SK-N-SH (cell line): Measurements from ENCODE around the gene RNF180. TPM values are rescaled to one million over a fixed set of nuclear protein-coding genes. Genes with fewer than 3 reads are reported as not detected.

ENCODE experiments used
- CTCF ChIA-PET: fragments of 300-600, 350-600 bp; formaldehyde crosslinking; extraction: SDS; loops from one replicate; lab custom pipeline; 2021; lab: Yijun Ruan, JAX
- POLR2A ChIA-PET: fragments of 350-600 bp; sonication (Branson Sonifier 250); formaldehyde crosslinking; extraction: SDS; loops from one replicate; lab custom pipeline; 2020; ENCODE audit warnings: antibody characterized with exemption, inconsistent platforms; lab: Yijun Ruan, JAX
- DNase-seq: peaks from one replicate; pipeline ENCODE4 v3.0.0; 2012
- H2AFZ ChIP-seq: fragments of 200-600 bp; sonication (generic); 2 replicates; pipeline ENCODE4 v1.8.1; 2016; ENCODE audit warnings: antibody characterized with exemption, mild to moderate bottlenecking, low read depth
- H3F3A ChIP-seq: fragments of 200-600 bp; sonication (generic); replicated peaks from 2 replicates; pipeline ENCODE3; 2016; ENCODE audit warnings: antibody characterized with exemption, mild to moderate bottlenecking; ENCODE audit not compliant: insufficient read depth
- H3K27ac ChIP-seq, 2 experiments: fragments of 200-500 bp in 1 of 2; fragments of 200-600 bp in 1 of 2; sonication (Bioruptor generic) in 1 of 2; sonication (generic), shearing (Covaris generic) in 1 of 2; 2 replicates each; pipeline versions ENCODE4 v1.5.1 to v1.6.1; 2014 to 2016; ENCODE audit warnings: low read depth in 2 of 2, inconsistent platforms in 1 of 2, low read length in 1 of 2, mild to moderate bottlenecking in 1 of 2, mixed read lengths in 1 of 2
- H3K27me3 ChIP-seq: fragments of 200-600 bp; sonication (generic), shearing (Covaris generic); 2 replicates; pipeline ENCODE4 v1.6.1; 2016; ENCODE audit warnings: mixed run types; ENCODE audit not compliant: insufficient read depth
- H3K36me3 ChIP-seq, 2 experiments: fragments of 200-500 bp in 1 of 2; fragments of 200-600 bp in 1 of 2; sonication (Bioruptor generic) in 1 of 2; sonication (generic) in 1 of 2; replicated peaks in 1 of 2; 2 replicates each; pipeline versions ENCODE3 to v1.5.1; 2014 to 2016; ENCODE audit warnings: low read length in 1 of 2, mild to moderate bottlenecking in 1 of 2; ENCODE audit not compliant: insufficient read depth in 2 of 2, control insufficient read depth in 1 of 2
- H3K4me1 ChIP-seq, 2 experiments: fragments of 200-500 bp in 1 of 2; fragments of 200-600 bp in 1 of 2; sonication (Bioruptor generic) in 1 of 2; sonication (generic), shearing (Covaris generic) in 1 of 2; 2 replicates each; pipeline versions ENCODE4 v1.5.1 to v1.6.1; 2014 to 2016; ENCODE audit warnings: low read depth in 1 of 2, low read length in 1 of 2, mixed run types in 1 of 2; ENCODE audit not compliant: insufficient read depth in 2 of 2, control insufficient read depth in 1 of 2
- H3K4me2 ChIP-seq: fragments of 200-600 bp; sonication (generic), shearing (Covaris generic); 2 replicates; pipeline ENCODE4 v1.6.1; 2017; ENCODE audit warnings: mixed run types
- H3K4me3 ChIP-seq, 2 experiments: fragments of 200-500 bp in 1 of 2; fragments of 200-600 bp in 1 of 2; sonication (Bioruptor generic) in 1 of 2; sonication (generic), shearing (Covaris generic) in 1 of 2; 2 replicates each; pipeline versions ENCODE4 v1.5.1 to v1.8.1; 2014 to 2016; ENCODE audit warnings: low read depth in 2 of 2, inconsistent platforms in 1 of 2, low read length in 1 of 2, mild to moderate bottlenecking in 1 of 2, mixed read lengths in 1 of 2, moderate library complexity in 1 of 2
- H3K79me2 ChIP-seq: fragments of 200-600 bp; sonication (generic); 2 replicates; pipeline ENCODE4 v1.8.1; 2017; ENCODE audit warnings: mild to moderate bottlenecking; ENCODE audit not compliant: insufficient read depth
- H3K9ac ChIP-seq: fragments of 200-600 bp; sonication (generic); 2 replicates; pipeline ENCODE4 v1.6.1; 2017; ENCODE audit warnings: mixed run types
- H3K9me2 ChIP-seq: fragments of 200-600 bp; sonication (generic); 2 replicates; pipeline ENCODE4 v1.6.1; 2017; ENCODE audit warnings: mixed run types
- H3K9me3 ChIP-seq: fragments of 200-600 bp; sonication (generic); 2 replicates; pipeline ENCODE4 v1.6.1; 2017; ENCODE audit warnings: mixed run types, mild to moderate bottlenecking, moderate library complexity
- H4K20me1 ChIP-seq: fragments of 200-600 bp; sonication (generic); 2 replicates; pipeline ENCODE4 v1.6.1; 2017; ENCODE audit warnings: mild to moderate bottlenecking, mixed run types; ENCODE audit not compliant: insufficient read depth
- CHD2 ChIP-seq: fragments of 150-350 bp; IDR thresholded peaks from 2 replicates; pipeline ENCODE4 v1.6.1; 2018; ENCODE audit warnings: low read length; ENCODE audit not compliant: partially characterized antibody
- EP300 ChIP-seq, 2 experiments: IDR thresholded peaks; 2 replicates each; pipeline versions ENCODE4 v1.4.0 to v1.6.1; 2012; ENCODE audit warnings: borderline replicate concordance in 1 of 2, low read depth in 1 of 2, low read length in 1 of 2
- FOXM1 ChIP-seq: IDR thresholded peaks from 2 replicates; pipeline ENCODE4 v1.4.0; 2012; ENCODE audit warnings: low read depth, mild to moderate bottlenecking
- GATA2 ChIP-seq: sonication (generic); formaldehyde crosslinking; IDR thresholded peaks from 2 replicates; pipeline ENCODE4 v1.5.0; 2020; ENCODE audit warnings: mild to moderate bottlenecking, missing genetic modification reagents
- JUND ChIP-seq: IDR thresholded peaks from 2 replicates; pipeline ENCODE4 v1.4.0; 2012
- MEF2A ChIP-seq: IDR thresholded peaks from 2 replicates; pipeline ENCODE4 v1.4.0; 2012; ENCODE audit warnings: low read depth, borderline replicate concordance
- NRF1 ChIP-seq: IDR thresholded peaks from 2 replicates; pipeline ENCODE4 v1.6.1; 2012; ENCODE audit warnings: low read depth, mild to moderate bottlenecking, low read length
- POLR2AphosphoS5 ChIP-seq: IDR thresholded peaks from 2 replicates; pipeline ENCODE4 v1.6.1; 2012; ENCODE audit warnings: low read depth, low read length
- RCOR1 ChIP-seq: fragments of 150-350 bp; IDR thresholded peaks from 2 replicates; pipeline ENCODE4 v1.6.1; 2017; ENCODE audit warnings: antibody characterized with exemption, low read length
- RFX5 ChIP-seq: IDR thresholded peaks from 2 replicates; pipeline ENCODE4 v1.6.1; 2012; ENCODE audit warnings: mild to moderate bottlenecking, improper control_type of control experiment, low read length
- TAF1 ChIP-seq: IDR thresholded peaks from 2 replicates; pipeline ENCODE4 v1.6.1; 2012; ENCODE audit warnings: low read depth, mild to moderate bottlenecking, low read length, moderate library complexity, borderline replicate concordance
- WGBS: methylation state at CpG from one replicate; pipeline ENCODE4 v1.1.6; 2017; ENCODE audit warnings: low lambda C conversion rate; 5-methylcytosine and 5-hydroxymethylcytosine counted together
- polyA plus RNA-seq, 3 experiments: library from polyadenylated mRNA; depleted of rRNA; stranded (reverse); fragments of >200 nt; gene quantifications; 2 replicates each; pipeline ENCODE4 v1.2.3, GENCODE V29; 2012
- TF ChIP-seq, protein P1 (sequence below): IDR thresholded peaks from 2 replicates; pipeline ENCODE4; 2012
- TF ChIP-seq, protein P2 (sequence below): fragments of 200-600 bp; sonication (generic); IDR thresholded peaks from 2 replicates; pipeline ENCODE4 v1.6.1; 2017; ENCODE audit warnings: antibody characterized with exemption, mild to moderate bottlenecking, moderate library complexity
- TF ChIP-seq, protein P3 (sequence below): fragments of 150-350 bp; IDR thresholded peaks from 2 replicates; pipeline ENCODE4 v1.6.1; 2016; ENCODE audit warnings: mild to moderate bottlenecking, low read depth, low read length
- TF ChIP-seq, protein P4 (sequence below): fragments of 150-350 bp; IDR thresholded peaks from 2 replicates; pipeline ENCODE4 v1.6.1; 2017; ENCODE audit warnings: antibody characterized with exemption, low read length, low read depth, borderline replicate concordance

Gene RNF180
- polyA plus RNA-seq, 1 of the 3 experiments (the other 2 are of a cell fraction) = 0.02 TPM

DNA sequence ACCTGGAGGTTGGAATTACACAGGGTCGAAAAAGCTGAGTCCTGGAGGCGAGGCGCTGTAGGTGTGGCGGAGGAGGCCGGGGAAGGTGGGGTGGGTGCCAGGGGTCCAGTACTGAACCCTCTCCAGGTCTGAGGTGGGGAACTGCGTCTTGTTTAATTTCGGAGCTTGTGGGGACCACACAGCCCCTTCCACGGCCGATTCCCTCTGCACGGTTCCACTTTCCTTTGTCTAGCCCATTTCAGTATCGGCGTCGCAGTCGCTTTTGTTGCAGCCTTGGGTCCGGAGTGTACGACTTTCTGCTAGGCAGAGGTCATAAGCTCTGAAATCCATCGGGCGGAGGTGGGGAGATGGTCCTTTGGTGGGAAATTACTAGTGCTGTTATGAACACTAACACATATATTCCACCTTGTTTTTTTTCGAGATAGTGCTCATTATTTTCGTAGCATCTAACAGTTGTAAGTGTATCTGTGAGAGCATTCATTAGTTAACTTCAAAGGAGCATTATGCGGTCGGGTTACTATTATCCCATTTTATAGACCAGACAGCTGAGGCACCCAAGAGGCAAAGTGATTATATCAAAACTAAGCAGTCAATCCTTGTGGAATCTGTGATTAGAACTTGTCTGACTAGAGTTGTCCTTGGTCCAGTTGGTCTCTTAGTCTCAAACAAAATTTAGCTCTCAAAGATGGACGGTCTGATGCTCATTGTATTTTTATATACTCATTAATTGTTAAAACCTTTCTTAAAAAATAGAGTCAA lies 737 bp downstream of the RNF180 start (continued):
- TF ChIP-seq, protein P1, sequence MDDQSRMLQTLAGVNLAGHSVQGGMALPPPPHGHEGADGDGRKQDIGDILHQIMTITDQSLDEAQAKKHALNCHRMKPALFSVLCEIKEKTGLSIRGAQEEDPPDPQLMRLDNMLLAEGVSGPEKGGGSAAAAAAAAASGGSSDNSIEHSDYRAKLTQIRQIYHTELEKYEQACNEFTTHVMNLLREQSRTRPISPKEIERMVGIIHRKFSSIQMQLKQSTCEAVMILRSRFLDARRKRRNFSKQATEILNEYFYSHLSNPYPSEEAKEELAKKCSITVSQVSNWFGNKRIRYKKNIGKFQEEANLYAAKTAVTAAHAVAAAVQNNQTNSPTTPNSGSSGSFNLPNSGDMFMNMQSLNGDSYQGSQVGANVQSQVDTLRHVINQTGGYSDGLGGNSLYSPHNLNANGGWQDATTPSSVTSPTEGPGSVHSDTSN = no peak
- TF ChIP-seq GATA2 (CRISPR knock-in tag) = no peak

DNA sequence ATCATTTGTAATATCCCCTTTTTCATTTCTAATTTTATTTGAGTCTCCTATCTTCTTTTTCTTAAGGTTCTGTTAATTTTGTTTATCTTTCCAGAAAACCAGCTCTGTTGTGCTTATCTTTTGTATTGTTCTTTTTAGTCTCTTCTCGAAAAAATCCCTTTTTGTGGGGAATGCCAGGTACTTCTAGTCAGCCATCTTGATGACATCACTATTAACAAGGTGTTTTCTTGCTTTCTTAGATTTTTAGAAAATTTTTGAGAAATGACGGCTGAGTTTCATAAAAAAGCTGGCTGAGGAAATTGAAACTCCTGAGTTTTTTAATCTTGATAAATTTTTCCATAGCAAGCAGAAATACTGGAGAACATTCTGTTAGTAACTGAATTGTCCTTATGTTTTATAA lies 10.7 kb downstream of the RNF180 start:
- no peaks in the 10 kb centered on the region for H3K79me2 ChIP-seq
- no peaks in the 10 kb centered on the region for H3F3A ChIP-seq
- H2AFZ ChIP-seq = no peak overlapping the region
- peaks cover 2% of the 10 kb centered on the region; the same call in 1 of the 2 replicates for H3K9me2 ChIP-seq
- no peak overlapping the region for H3K4me2 ChIP-seq
- ChIA-PET CTCF (no interaction called here), POLR2A (no interaction called here)
- 4% methylated on average over 2 of the region's 2 CpGs for WGBS
- H3K9ac ChIP-seq = no peak overlapping the region
- no peak overlapping the region for H3K4me3 ChIP-seq
- H3K36me3 ChIP-seq = no peaks in the 10 kb centered on the region
- no peak overlapping the region for H3K27ac ChIP-seq
- TF ChIP-seq, protein P2, sequence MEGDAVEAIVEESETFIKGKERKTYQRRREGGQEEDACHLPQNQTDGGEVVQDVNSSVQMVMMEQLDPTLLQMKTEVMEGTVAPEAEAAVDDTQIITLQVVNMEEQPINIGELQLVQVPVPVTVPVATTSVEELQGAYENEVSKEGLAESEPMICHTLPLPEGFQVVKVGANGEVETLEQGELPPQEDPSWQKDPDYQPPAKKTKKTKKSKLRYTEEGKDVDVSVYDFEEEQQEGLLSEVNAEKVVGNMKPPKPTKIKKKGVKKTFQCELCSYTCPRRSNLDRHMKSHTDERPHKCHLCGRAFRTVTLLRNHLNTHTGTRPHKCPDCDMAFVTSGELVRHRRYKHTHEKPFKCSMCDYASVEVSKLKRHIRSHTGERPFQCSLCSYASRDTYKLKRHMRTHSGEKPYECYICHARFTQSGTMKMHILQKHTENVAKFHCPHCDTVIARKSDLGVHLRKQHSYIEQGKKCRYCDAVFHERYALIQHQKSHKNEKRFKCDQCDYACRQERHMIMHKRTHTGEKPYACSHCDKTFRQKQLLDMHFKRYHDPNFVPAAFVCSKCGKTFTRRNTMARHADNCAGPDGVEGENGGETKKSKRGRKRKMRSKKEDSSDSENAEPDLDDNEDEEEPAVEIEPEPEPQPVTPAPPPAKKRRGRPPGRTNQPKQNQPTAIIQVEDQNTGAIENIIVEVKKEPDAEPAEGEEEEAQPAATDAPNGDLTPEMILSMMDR = no peak
- TF ChIP-seq JUND (no peak), POLR2AphosphoS5 (no peak), EP300 (IDR thresholded peaks at IDR 0.05; ENCODE audit: borderline replicate concordance in 1 of 2, low read depth in 1 of 2, low read length in 1 of 2) (no peak), FOXM1 (no peak), NRF1 (no peak), CHD2 (no peak), RCOR1 (no peak), TAF1 (no peak), MEF2A (no peak), RFX5 (no peak)
- TF ChIP-seq, protein P3, sequence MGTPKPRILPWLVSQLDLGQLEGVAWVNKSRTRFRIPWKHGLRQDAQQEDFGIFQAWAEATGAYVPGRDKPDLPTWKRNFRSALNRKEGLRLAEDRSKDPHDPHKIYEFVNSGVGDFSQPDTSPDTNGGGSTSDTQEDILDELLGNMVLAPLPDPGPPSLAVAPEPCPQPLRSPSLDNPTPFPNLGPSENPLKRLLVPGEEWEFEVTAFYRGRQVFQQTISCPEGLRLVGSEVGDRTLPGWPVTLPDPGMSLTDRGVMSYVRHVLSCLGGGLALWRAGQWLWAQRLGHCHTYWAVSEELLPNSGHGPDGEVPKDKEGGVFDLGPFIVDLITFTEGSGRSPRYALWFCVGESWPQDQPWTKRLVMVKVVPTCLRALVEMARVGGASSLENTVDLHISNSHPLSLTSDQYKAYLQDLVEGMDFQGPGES = no peak
- TF ChIP-seq, protein P1 = no peak
- TF ChIP-seq, protein P4, sequence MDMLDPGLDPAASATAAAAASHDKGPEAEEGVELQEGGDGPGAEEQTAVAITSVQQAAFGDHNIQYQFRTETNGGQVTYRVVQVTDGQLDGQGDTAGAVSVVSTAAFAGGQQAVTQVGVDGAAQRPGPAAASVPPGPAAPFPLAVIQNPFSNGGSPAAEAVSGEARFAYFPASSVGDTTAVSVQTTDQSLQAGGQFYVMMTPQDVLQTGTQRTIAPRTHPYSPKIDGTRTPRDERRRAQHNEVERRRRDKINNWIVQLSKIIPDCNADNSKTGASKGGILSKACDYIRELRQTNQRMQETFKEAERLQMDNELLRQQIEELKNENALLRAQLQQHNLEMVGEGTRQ = no peak
- no peaks in the 10 kb centered on the region for H4K20me1 ChIP-seq
- no peaks in the 10 kb centered on the region; the same call in 1 of the 2 replicates for H3K9me3 ChIP-seq
- DNase-seq = no peak
- no peaks in the 10 kb centered on the region for H3K4me1 ChIP-seq
- H3K27me3 ChIP-seq = no peaks in the 10 kb centered on the region; the same call in 1 of the 2 replicates
